HG03066 (cell line): ENCODE data around the gene PLS1.
"Not testable (repeated sequence)": the region's sequence is repeated elsewhere in the genome, so short reads cannot be mapped to it uniquely, and the experiment has no call there.

Experiments
- ATAC-seq: cut with Tn5 transposase; IDR thresholded peaks from one replicate; pipeline ENCODE4 v1.9.1; 2021; ENCODE audit warnings: low read depth; ENCODE audit not compliant: unreplicated experiment

The PLS1 gene

GRCh38 chr3:142595951-142596725, at the start of gene PLS1:
Gene PLS1, plus strand, starts transcription at chr3:142596393. Its CDS starts 67,845 bp downstream, at chr3:142664238.
- peak; percentile 90 for ATAC-seq

GRCh38 chr3:142549986-142550385, 46.2 kb upstream of the PLS1 start:
- no peak for ATAC-seq

GRCh38 chr3:142552579-142552978, 43.6 kb upstream of the PLS1 start:
- not testable (repeated sequence) for ATAC-seq

GRCh38 chr3:142553741-142554140, 42.5 kb upstream of the PLS1 start:
- no peak for ATAC-seq

- ATAC-seq: no peak
Measured at GRCh38 chr3:142560118-142560517, 36.1 kb upstream of the PLS1 start.

- no peak for ATAC-seq
Measured at GRCh38 chr3:142563496-142563997, 32.6 kb upstream of the PLS1 start.

GRCh38 chr3:142566096-142566495, 30.1 kb upstream of the PLS1 start:
- ATAC-seq: no peak

- ATAC-seq: no peak
Measured at GRCh38 chr3:142568393-142569017, 27.7 kb upstream of the PLS1 start.

- ATAC-seq: not testable (repeated sequence)
Measured at GRCh38 chr3:142569422-142569821, 26.8 kb upstream of the PLS1 start.

- not testable (repeated sequence) for ATAC-seq
Measured at GRCh38 chr3:142574223-142574622, 22.0 kb upstream of the PLS1 start.

GRCh38 chr3:142574665-142575064, 21.5 kb upstream of the PLS1 start:
- ATAC-seq: no peak

GRCh38 chr3:142576792-142577191, 19.4 kb upstream of the PLS1 start:
- no peak for ATAC-seq

GRCh38 chr3:142577696-142578328, 18.4 kb upstream of the PLS1 start:
- no peak for ATAC-seq

- ATAC-seq: peak; percentile 94
Measured at GRCh38 chr3:142578329-142579223, 17.6 kb upstream of the PLS1 start, which contains the start of gene ATR. Gene ATR, minus strand, starts transcription at chr3:142578733. Its CDS starts 29 bp downstream, at chr3:142578704.

GRCh38 chr3:142580061-142580423, 16.2 kb upstream of the PLS1 start:
- no peak for ATAC-seq

- not testable (repeated sequence) for ATAC-seq
Measured at GRCh38 chr3:142581070-142581469, 15.1 kb upstream of the PLS1 start.

- ATAC-seq: no peak
Measured at GRCh38 chr3:142586803-142587406, 9.3 kb upstream of the PLS1 start.

GRCh38 chr3:142588703-142589102, 7.5 kb upstream of the PLS1 start:
- no peak for ATAC-seq

- not testable (repeated sequence) for ATAC-seq
Measured at GRCh38 chr3:142592268-142592667, 3.9 kb upstream of the PLS1 start.

GRCh38 chr3:142595141-142595540, 1.1 kb upstream of the PLS1 start:
- no peak for ATAC-seq
